WERI-Rb-1 (cell line): ENCODE measurements around the gene EXD2.
A peak's percentile ranks its signal among the peaks of the same experiment; 100 is the strongest.

ENCODE experiments used
- DNase-seq: peaks from one replicate; pipeline ENCODE4 v3.0.0-alpha.2; 2020
- H3K27ac ChIP-seq: fragments of 250-450 bp; sonication (Bioruptor Pico); 2 replicates; pipeline ENCODE4 v1.5.1; 2020; ENCODE audit warnings: mild to moderate bottlenecking, moderate library complexity
- H3K27me3 ChIP-seq: fragments of 250-450 bp; sonication (Bioruptor Pico); 2 replicates; pipeline ENCODE4 v1.5.1; 2021; ENCODE audit warnings: mild to moderate bottlenecking, low read depth, moderate library complexity; ENCODE audit not compliant: insufficient read depth, severe bottlenecking
- H3K36me3 ChIP-seq: fragments of 250-450 bp; sonication (Bioruptor Pico); 2 replicates; pipeline ENCODE4 v1.5.1; 2020; ENCODE audit warnings: mild to moderate bottlenecking, moderate library complexity
- H3K4me3 ChIP-seq: 2 replicates; pipeline ENCODE4 v1.5.1; 2011; ENCODE audit warnings: low read depth, mild to moderate bottlenecking, control low read depth, low read length
- H3K9me3 ChIP-seq: fragments of 250-450 bp; sonication (Bioruptor Pico); 2 replicates; pipeline ENCODE4 v1.5.1; 2021; ENCODE audit warnings: mild to moderate bottlenecking, moderate library complexity; ENCODE audit not compliant: severe bottlenecking
- CTCF ChIP-seq: IDR thresholded peaks from 2 replicates; pipeline ENCODE4 v1.5.1; 2011; ENCODE audit warnings: low read depth, mild to moderate bottlenecking, control low read depth, inconsistent platforms, low read length

The EXD2 gene

DNA sequence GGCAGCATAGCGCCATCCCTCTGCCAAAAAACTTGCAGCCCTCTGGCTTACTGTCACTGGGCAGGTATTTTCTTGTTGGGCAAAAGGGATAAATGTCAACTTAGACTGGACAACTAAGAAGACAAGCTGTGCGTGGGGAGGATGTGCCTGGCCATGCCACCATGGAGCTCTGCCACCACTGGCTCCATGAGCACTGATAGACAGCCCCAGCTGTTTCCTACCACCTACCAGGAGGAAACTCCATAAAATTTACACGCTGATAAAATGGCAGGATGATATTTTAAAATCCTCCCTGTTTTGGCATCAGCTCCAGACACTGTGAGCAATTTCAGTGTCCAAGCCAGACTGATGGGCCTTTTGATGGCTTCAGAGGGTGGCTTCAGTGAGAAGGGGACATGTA, 61.6 kb downstream of the EXD2 start:
- no peak for DNase-seq

DNA sequence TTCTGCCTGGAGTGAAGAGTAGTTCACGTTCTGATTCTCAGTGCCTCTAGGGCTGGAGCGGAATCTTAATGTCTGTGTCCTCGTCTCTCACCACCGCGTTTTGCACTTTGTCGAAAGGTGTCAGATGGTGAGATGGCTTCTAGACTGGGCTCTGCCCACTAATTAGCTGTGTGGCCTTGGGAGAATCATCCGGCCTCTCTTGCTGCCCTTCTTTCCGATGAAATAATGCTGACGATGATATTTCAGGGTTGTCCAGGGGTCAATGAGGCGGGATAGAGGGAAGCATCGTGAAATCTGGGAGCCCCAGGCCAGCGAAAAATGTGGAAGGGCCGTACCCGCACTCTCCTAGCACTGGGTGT, 67.8 kb downstream of the EXD2 start:
- Histone ChIP-seq H3K9me3 (no peaks in the 10 kb centered on the region), H3K27me3 (peaks cover 10% of the 10 kb centered on the region), H3K36me3 (no peaks in the 10 kb centered on the region), H3K4me3 (peak overlapping the region; percentile 58), H3K27ac (no peak overlapping the region)
- no peak for TF ChIP-seq CTCF
- DNase-seq = no peak

More for the DNA sequence above, 61.6 kb downstream of the EXD2 start:
- no peak overlapping the region for H3K4me3 ChIP-seq
- H3K27ac ChIP-seq = no peak overlapping the region
- no peak for TF ChIP-seq CTCF
- no peaks in the 10 kb centered on the region for H3K27me3 ChIP-seq
- no peaks in the 10 kb centered on the region for H3K9me3 ChIP-seq
- H3K36me3 ChIP-seq = no peaks in the 10 kb centered on the region

GRCh38 chr14:69259527-69260189, 68.4 kb downstream of the EXD2 start, which contains the start of gene GALNT16:
TSS of gene GALNT16 (plus strand) at chr14:69260158. CDS start at chr14:69260291, 133 bp downstream.
- peak; percentile 59 for TF ChIP-seq CTCF
- H3K4me3 ChIP-seq = peak within 1 kb of the TSS; percentile 58
- DNase-seq = peak; percentile 73
- H3K36me3 ChIP-seq = no peaks in the 10 kb centered on the region
- peaks cover 10% of the 10 kb centered on the region for H3K27me3 ChIP-seq
- peak within 1 kb of the TSS; percentile 42; the same call in 1 of the 2 replicates for H3K27ac ChIP-seq
- no peaks in the 10 kb centered on the region for H3K9me3 ChIP-seq

- no peak for TF ChIP-seq CTCF
- Histone ChIP-seq H3K27ac (no peak overlapping the region), H3K9me3 (no peaks in the 10 kb centered on the region), H3K36me3 (no peaks in the 10 kb centered on the region), H3K4me3 (peak overlapping the region; percentile 58), H3K27me3 (peaks cover 10% of the 10 kb centered on the region)
- peak; percentile 23 for DNase-seq
These were observed 69.0 kb downstream of the EXD2 start for GRCh38 chr14:69260190-69260860.

- Histone ChIP-seq H3K4me3 (peak overlapping the region; percentile 58), H3K27me3 (peaks cover 10% of the 10 kb centered on the region), H3K36me3 (no peaks in the 10 kb centered on the region), H3K9me3 (no peaks in the 10 kb centered on the region), H3K27ac (no peak overlapping the region)
- peak; percentile 86 for TF ChIP-seq CTCF
- DNase-seq = peak; percentile 57
These were observed 69.7 kb downstream of the EXD2 start for GRCh38 chr14:69260861-69261564.
